ENCODE data around the gene FAM111A. TPM values are rescaled to one million over a fixed set of nuclear protein-coding genes. Genes with fewer than 3 reads are reported as not detected.

The FAM111A gene
- total and polyA plus RNA-seq, 9 of the 15 experiments (the other 6 are each of a cell fraction or from before 2014, with no cell fraction given): 14.8 to 30.6 (median 20.1) TPM

- no peak for TF ChIP-seq VEZF1 (CRISPR knock-in tag; IDR thresholded peaks at IDR 0.05)
- TF ChIP-seq CREB1 (IDR thresholded peaks at IDR 0.05): no peak
- TF ChIP-seq CREB1 (CRISPR knock-in tag; IDR thresholded peaks at IDR 0.05): no peak
- TF ChIP-seq CBFB (CRISPR knock-in tag; IDR thresholded peaks at IDR 0.05): no peak
- TF ChIP-seq RBM17 (IDR thresholded peaks at IDR 0.05; ENCODE audit: borderline replicate concordance, low read depth, low read length): no peak
- no peak for TF ChIP-seq ZNF592 (IDR thresholded peaks at IDR 0.05)
- TF ChIP-seq ZNF316 (IDR thresholded peaks at IDR 0.05): peak; percentile 27; the same call in 1 of the 2 replicates
- no peak for TF ChIP-seq BHLHE40 (IDR thresholded peaks at IDR 0.05; ENCODE audit: low read length)
- TF ChIP-seq ZFPM2 (CRISPR knock-in tag; IDR thresholded peaks at IDR 0.05): no peak
- 0 out of 2 replicates have a peak, but pooled peaks have one; percentile 15 for TF ChIP-seq MTA1 (IDR thresholded peaks at IDR 0.05; ENCODE audit: borderline replicate concordance)
- no peak for TF ChIP-seq CREB3 (tag; conservative IDR thresholded peaks at IDR 0.05; ENCODE audit: low read depth)
- no peak for TF ChIP-seq CC2D1A (IDR thresholded peaks at IDR 0.05)
- TF ChIP-seq ZNF24 (IDR thresholded peaks at IDR 0.05): no peak
- TF ChIP-seq CTCF (IDR thresholded peaks at IDR 0.05 in 2 of 3, conservative IDR thresholded peaks at IDR 0.05 in 1 of 3; ENCODE audit: insufficient read depth in 2 of 3, low read depth in 1 of 3, low read length in 3 of 3): no peak
- no peak for TF ChIP-seq KDM2B (CRISPR knock-in tag; IDR thresholded peaks at IDR 0.05)
- no peak for TF ChIP-seq FUS (optimal IDR thresholded peaks at IDR 0.05; ENCODE audit: low read depth, low read length)
- TF ChIP-seq THRAP3 (IDR thresholded peaks at IDR 0.05; ENCODE audit: borderline replicate concordance): 0 out of 2 replicates have a peak, but pooled peaks have one; percentile 29
Measured at GRCh38 chr11:59141673-59142460, 789 bp upstream of the FAM111A start (continued).
